ENCODE measurements around the gene GRK3. TPM values are rescaled to one million over a fixed set of nuclear protein-coding genes. Genes with fewer than 3 reads are reported as not detected.

GRK3 gene
- total RNA-seq, 1 experiment from 2014 or later = 14.6 TPM

DNA sequence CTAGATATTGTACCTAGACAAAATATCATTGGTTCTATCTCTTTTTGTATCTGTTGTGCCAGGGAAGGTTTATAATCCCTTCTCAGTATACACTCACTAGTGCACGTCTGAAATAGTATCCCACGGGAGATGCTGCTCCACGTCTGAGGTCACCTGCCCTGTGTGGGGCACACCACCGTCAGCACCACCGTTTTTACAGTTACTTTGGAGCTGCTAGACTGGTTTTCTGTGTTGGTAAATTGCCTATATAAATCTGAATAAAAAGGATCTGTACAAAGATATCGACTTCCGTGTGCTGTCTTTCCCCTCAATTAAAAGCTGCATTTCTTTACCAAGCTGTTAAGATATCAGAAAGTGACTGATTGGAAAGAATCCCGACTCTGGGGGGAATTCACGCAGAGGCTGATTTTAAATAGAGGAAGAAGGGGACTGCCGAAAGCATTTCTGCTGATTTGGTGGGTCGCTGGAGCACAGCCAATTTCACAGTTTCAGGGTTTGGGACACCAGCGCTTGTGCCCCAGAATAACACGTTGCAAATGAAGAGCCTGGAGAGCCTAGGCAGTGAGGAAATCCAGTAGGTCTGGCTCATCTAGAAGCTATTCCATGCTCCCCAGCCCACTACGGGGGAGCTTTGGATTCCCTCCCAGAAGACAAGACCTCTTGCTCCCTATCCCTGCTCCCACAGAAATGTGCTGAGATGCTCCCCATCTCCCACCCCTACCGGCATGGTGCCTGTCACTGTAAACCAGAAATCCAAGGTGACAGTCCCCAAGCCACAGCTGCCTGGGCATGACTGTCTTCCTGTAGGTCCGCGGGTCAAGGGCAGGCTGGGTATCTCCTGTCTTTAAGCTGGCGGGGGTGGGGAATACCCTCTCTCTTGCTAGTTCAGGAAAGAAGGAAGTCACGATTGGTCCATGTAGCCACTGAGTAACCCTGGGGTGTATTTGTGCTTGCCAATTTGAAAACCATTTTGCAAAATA lies 164.8 kb downstream of the GRK3 start:
- intact Hi-C loops (cut with micrococcal nuclease) = no loop called here
- no peak overlapping the region for H3K4me3 ChIP-seq (replicated peaks in 1 of 2; ENCODE audit: low read depth in 1 of 2, low read length in 2 of 2)
- H3K9ac ChIP-seq (ENCODE audit: low read length) = no peak overlapping the region
- no peak for ATAC-seq
- H2AFZ ChIP-seq (ENCODE audit: low read depth, low read length, poor library complexity, severe bottlenecking) = no peak overlapping the region
- ChIA-PET POLR2A (no interaction called here), CTCF (no interaction called here), RAD21 (ENCODE audit: low non-redundant PET in 1 of 2, low total read pairs in 2 of 2, uncharacterized antibody in 2 of 2, unreplicated experiment in 2 of 2) (no interaction called here)
- no peak overlapping the region for H3K27ac ChIP-seq (ENCODE audit: low read depth, low read length)
- H4K20me1 ChIP-seq (ENCODE audit: insufficient read depth) = no peaks in the 10 kb centered on the region
- H3K79me2 ChIP-seq (ENCODE audit: insufficient read depth, low read length) = no peaks in the 10 kb centered on the region
- H3K4me2 ChIP-seq (ENCODE audit: low read length) = no peak overlapping the region
- no peaks in the 10 kb centered on the region for H3K4me1 ChIP-seq (ENCODE audit: control insufficient read depth in 1 of 2, insufficient read depth in 2 of 2, low read length in 2 of 2)
- no peak for TF ChIP-seq EZH2 (IDR thresholded peaks at IDR 0.05)
- TF ChIP-seq YY1 (IDR thresholded peaks at IDR 0.05; ENCODE audit: extremely low read depth, insufficient replicate concordance, low read depth, low read length) = no peak
- no peaks in the 10 kb centered on the region for H3K27me3 ChIP-seq (ENCODE audit: insufficient read depth, low read length)
- DNase-seq (ENCODE audit: low read depth, low spot score) = no peak
- no peaks in the 10 kb centered on the region for H3K9me3 ChIP-seq (ENCODE audit: control insufficient read depth in 1 of 2, insufficient read depth in 1 of 2, low read depth in 1 of 2, low read length in 2 of 2)
- BruUV-seq (replicated peaks) = no TSS peak
- no peaks in the 10 kb centered on the region for H3K36me3 ChIP-seq (ENCODE audit: control insufficient read depth in 1 of 2, insufficient read depth in 2 of 2, low read length in 2 of 2)
- H3K9me2 ChIP-seq (ENCODE audit: insufficient read depth) = no peaks in the 10 kb centered on the region

DNA sequence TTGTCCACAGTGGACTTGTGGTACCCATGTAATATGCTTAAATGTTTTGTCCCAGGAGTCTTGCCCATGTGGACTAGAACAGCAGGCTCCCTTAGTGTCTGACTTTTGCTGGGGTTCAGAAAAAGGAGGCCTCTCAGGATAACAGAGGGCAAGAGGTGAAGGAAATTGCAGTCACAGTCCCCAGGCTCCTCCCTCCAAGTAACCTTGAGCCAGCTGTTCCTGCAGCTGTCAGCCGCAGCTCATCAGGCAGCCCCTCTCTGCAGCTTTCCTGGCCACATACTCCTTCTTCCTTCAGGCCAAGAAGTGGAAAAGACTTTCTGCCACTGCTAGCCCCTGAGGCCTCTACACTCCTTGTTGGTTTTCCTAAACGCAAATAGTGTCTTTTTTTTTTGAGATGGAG lies 171.2 kb downstream of the GRK3 start:
- POLR2A ChIA-PET = no interaction called here
- H3K79me2 ChIP-seq (ENCODE audit: insufficient read depth, low read length) = no peaks in the 10 kb centered on the region
- H3K36me3 ChIP-seq (ENCODE audit: control insufficient read depth in 1 of 2, insufficient read depth in 2 of 2, low read length in 2 of 2) = no peaks in the 10 kb centered on the region
- no peak overlapping the region for H3K4me2 ChIP-seq (ENCODE audit: low read length)
- H3K9me3 ChIP-seq (ENCODE audit: control insufficient read depth in 1 of 2, insufficient read depth in 1 of 2, low read depth in 1 of 2, low read length in 2 of 2) = no peaks in the 10 kb centered on the region
- no peak overlapping the region for H2AFZ ChIP-seq (ENCODE audit: low read depth, low read length, poor library complexity, severe bottlenecking)
- H3K4me3 ChIP-seq (replicated peaks in 1 of 2; ENCODE audit: low read depth in 1 of 2, low read length in 2 of 2) = no peak overlapping the region
- ATAC-seq (no peak), DNase-seq (ENCODE audit: low read depth, low spot score) (no peak)
- no peaks in the 10 kb centered on the region for H3K27me3 ChIP-seq (ENCODE audit: insufficient read depth, low read length)
- BruUV-seq (replicated peaks) = no TSS peak
- H3K4me1 ChIP-seq (ENCODE audit: control insufficient read depth in 1 of 2, insufficient read depth in 2 of 2, low read length in 2 of 2) = no peaks in the 10 kb centered on the region
- H4K20me1 ChIP-seq (ENCODE audit: insufficient read depth) = no peaks in the 10 kb centered on the region
- H3K9me2 ChIP-seq (ENCODE audit: insufficient read depth) = no peaks in the 10 kb centered on the region
- RAD21 ChIA-PET (ENCODE audit: low non-redundant PET in 1 of 2, low total read pairs in 2 of 2, uncharacterized antibody in 2 of 2, unreplicated experiment in 2 of 2) = no interaction called here
- no peak overlapping the region for H3K9ac ChIP-seq (ENCODE audit: low read length)
- H3K27ac ChIP-seq (ENCODE audit: low read depth, low read length) = no peak overlapping the region
- CTCF ChIA-PET = no interaction called here
- intact Hi-C loops (cut with micrococcal nuclease) = no loop called here
- TF ChIP-seq YY1 (IDR thresholded peaks at IDR 0.05; ENCODE audit: extremely low read depth, insufficient replicate concordance, low read depth, low read length) = no peak
- TF ChIP-seq SIN3A (IDR thresholded peaks at IDR 0.05; ENCODE audit: low read depth) = no peak
- TF ChIP-seq, protein P1, sequence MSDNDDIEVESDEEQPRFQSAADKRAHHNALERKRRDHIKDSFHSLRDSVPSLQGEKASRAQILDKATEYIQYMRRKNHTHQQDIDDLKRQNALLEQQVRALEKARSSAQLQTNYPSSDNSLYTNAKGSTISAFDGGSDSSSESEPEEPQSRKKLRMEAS (IDR thresholded peaks at IDR 0.05) = no peak
- no peak for TF ChIP-seq POLR2AphosphoS5 (IDR thresholded peaks at IDR 0.05; ENCODE audit: low read depth, low read length)
- no peak for TF ChIP-seq SP1 (IDR thresholded peaks at IDR 0.05; ENCODE audit: low read depth)
- no peak for TF ChIP-seq TCF7L2 (IDR thresholded peaks at IDR 0.05; ENCODE audit: borderline replicate concordance, extremely low read depth, insufficient read depth, insufficient read length)
- TF ChIP-seq JUND (IDR thresholded peaks at IDR 0.05) = no peak
- no peak for TF ChIP-seq FOSL1 (IDR thresholded peaks at IDR 0.05; ENCODE audit: low read depth)
- TF ChIP-seq CBX3 (IDR thresholded peaks at IDR 0.05; ENCODE audit: low read depth) = no peak
- no peak for TF ChIP-seq ELF1 (IDR thresholded peaks at IDR 0.05; ENCODE audit: borderline replicate concordance, low read depth)
- TF ChIP-seq, protein P2, sequence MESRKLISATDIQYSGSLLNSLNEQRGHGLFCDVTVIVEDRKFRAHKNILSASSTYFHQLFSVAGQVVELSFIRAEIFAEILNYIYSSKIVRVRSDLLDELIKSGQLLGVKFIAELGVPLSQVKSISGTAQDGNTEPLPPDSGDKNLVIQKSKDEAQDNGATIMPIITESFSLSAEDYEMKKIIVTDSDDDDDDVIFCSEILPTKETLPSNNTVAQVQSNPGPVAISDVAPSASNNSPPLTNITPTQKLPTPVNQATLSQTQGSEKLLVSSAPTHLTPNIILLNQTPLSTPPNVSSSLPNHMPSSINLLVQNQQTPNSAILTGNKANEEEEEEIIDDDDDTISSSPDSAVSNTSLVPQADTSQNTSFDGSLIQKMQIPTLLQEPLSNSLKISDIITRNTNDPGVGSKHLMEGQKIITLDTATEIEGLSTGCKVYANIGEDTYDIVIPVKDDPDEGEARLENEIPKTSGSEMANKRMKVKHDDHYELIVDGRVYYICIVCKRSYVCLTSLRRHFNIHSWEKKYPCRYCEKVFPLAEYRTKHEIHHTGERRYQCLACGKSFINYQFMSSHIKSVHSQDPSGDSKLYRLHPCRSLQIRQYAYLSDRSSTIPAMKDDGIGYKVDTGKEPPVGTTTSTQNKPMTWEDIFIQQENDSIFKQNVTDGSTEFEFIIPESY (IDR thresholded peaks at IDR 0.05; ENCODE audit: extremely low read depth, insufficient replicate concordance, low read length) = no peak
- TF ChIP-seq, protein P3, sequence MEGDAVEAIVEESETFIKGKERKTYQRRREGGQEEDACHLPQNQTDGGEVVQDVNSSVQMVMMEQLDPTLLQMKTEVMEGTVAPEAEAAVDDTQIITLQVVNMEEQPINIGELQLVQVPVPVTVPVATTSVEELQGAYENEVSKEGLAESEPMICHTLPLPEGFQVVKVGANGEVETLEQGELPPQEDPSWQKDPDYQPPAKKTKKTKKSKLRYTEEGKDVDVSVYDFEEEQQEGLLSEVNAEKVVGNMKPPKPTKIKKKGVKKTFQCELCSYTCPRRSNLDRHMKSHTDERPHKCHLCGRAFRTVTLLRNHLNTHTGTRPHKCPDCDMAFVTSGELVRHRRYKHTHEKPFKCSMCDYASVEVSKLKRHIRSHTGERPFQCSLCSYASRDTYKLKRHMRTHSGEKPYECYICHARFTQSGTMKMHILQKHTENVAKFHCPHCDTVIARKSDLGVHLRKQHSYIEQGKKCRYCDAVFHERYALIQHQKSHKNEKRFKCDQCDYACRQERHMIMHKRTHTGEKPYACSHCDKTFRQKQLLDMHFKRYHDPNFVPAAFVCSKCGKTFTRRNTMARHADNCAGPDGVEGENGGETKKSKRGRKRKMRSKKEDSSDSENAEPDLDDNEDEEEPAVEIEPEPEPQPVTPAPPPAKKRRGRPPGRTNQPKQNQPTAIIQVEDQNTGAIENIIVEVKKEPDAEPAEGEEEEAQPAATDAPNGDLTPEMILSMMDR (IDR thresholded peaks at IDR 0.05 in 2 of 3, conservative IDR thresholded peaks at IDR 0.05 in 1 of 3; ENCODE audit: borderline replicate concordance in 1 of 3, insufficient read depth in 1 of 3, low read depth in 2 of 3, low read length in 2 of 3) = no peak
- no peak for TF ChIP-seq CEBPB (IDR thresholded peaks at IDR 0.05; ENCODE audit: low read depth)
- no peak for TF ChIP-seq POLR2A (IDR thresholded peaks at IDR 0.05; ENCODE audit: borderline replicate concordance, extremely low read depth, insufficient read depth, insufficient read length)
- no peak for TF ChIP-seq ZFX (IDR thresholded peaks at IDR 0.05)
- TF ChIP-seq SRF (IDR thresholded peaks at IDR 0.05; ENCODE audit: low read depth) = no peak
